GM23338 (cell line): ENCODE data around the gene PTPRC. TPM values are rescaled to one million over a fixed set of nuclear protein-coding genes. Genes with fewer than 3 reads are reported as not detected.

Experiments
- ATAC-seq: fragments of 200-7000 bp; cut with Tn5 transposase; 3 replicates; pipeline ENCODE4 v1.9.1; 2020
- DNase-seq: peaks from one replicate; pipeline ENCODE4 v3.0.0-alpha.2; 2015; ENCODE audit warnings: low spot score
- H2AFZ ChIP-seq: fragments of 200-600 bp; sonication (generic); 2 replicates; pipeline ENCODE4 v1.8.0; 2016; ENCODE audit warnings: antibody characterized with exemption, mild to moderate bottlenecking, moderate library complexity
- H3F3A ChIP-seq: fragments of 200-600 bp; sonication (generic); replicated peaks from 2 replicates; pipeline ENCODE4 v1.8.0; 2017; ENCODE audit warnings: antibody characterized with exemption, mixed run types, low read depth
- H3K27ac ChIP-seq: fragments of 200-600 bp; sonication (generic); 2 replicates; pipeline ENCODE4 v1.6.1; 2016; ENCODE audit warnings: low read depth
- H3K27me3 ChIP-seq: fragments of 200-600 bp; sonication (generic); 2 replicates; pipeline ENCODE4 v1.8.0; 2016; ENCODE audit warnings: mild to moderate bottlenecking, mixed run types, moderate library complexity; ENCODE audit not compliant: insufficient read depth
- H3K36me3 ChIP-seq: fragments of 200-600 bp; sonication (generic); 2 replicates; pipeline ENCODE4 v1.8.0; 2016; ENCODE audit warnings: mild to moderate bottlenecking; ENCODE audit not compliant: insufficient read depth
- H3K4me1 ChIP-seq: fragments of 200-600 bp; sonication (generic); 2 replicates; pipeline ENCODE4 v1.8.0; 2016; ENCODE audit warnings: mild to moderate bottlenecking, moderate library complexity; ENCODE audit not compliant: insufficient read depth
- H3K4me2 ChIP-seq: fragments of 200-600 bp; sonication (generic); 2 replicates; pipeline ENCODE4 v1.7.1; 2017; ENCODE audit warnings: mixed run types
- H3K4me3 ChIP-seq: fragments of 200-600 bp; sonication (generic); 2 replicates; pipeline ENCODE4 v1.6.1; 2016; ENCODE audit warnings: mixed run types
- H3K79me2 ChIP-seq: fragments of 200-600 bp; sonication (generic); replicated peaks from 2 replicates; pipeline ENCODE4 v1.8.0; 2017; ENCODE audit warnings: mild to moderate bottlenecking; ENCODE audit not compliant: insufficient read depth
- H3K9me2 ChIP-seq: fragments of 200-600 bp; sonication (generic); 2 replicates; pipeline ENCODE4 v1.8.0; 2017; ENCODE audit not compliant: insufficient read depth
- H4K20me1 ChIP-seq: fragments of 200-600 bp; sonication (generic); replicated peaks from 2 replicates; pipeline ENCODE4 v1.8.0; 2017; ENCODE audit warnings: mild to moderate bottlenecking; ENCODE audit not compliant: insufficient read depth
- H3K27ac Mint-ChIP-seq: 2 replicates; pipeline ENCODE4 v1.8.0; 2020; ENCODE audit warnings: inconsistent platforms, mild to moderate bottlenecking, moderate library complexity, mixed read lengths
- H3K27me3 Mint-ChIP-seq: 3 replicates; pipeline ENCODE4 v1.8.0; 2022; ENCODE audit warnings: low read depth, mild to moderate bottlenecking, moderate library complexity, mixed read lengths, inconsistent platforms; ENCODE audit not compliant: insufficient read depth, poor library complexity
- H3K36me3 Mint-ChIP-seq: 3 replicates; pipeline ENCODE4 v1.8.0; 2021; ENCODE audit warnings: low read depth, mild to moderate bottlenecking, inconsistent platforms, moderate library complexity, mixed read lengths
- H3K4me1 Mint-ChIP-seq: 3 replicates; pipeline ENCODE4 v1.8.0; 2020; ENCODE audit warnings: mild to moderate bottlenecking, inconsistent platforms, mixed read lengths
- H3K4me3 Mint-ChIP-seq: 3 replicates; pipeline ENCODE4 v1.8.0; 2021; ENCODE audit warnings: moderate library complexity, mild to moderate bottlenecking, inconsistent platforms, mixed read lengths
- H3K9me3 Mint-ChIP-seq: 3 replicates; pipeline ENCODE4 v1.8.0; 2020; ENCODE audit warnings: moderate library complexity, mild to moderate bottlenecking, inconsistent platforms, mixed read lengths
- CREB1 ChIP-seq: fragments of 250-450 bp; sonication (Bioruptor Pico); IDR thresholded peaks from 2 replicates; pipeline ENCODE4 v1.5.0; 2020; ENCODE audit warnings: low read depth, mild to moderate bottlenecking, moderate library complexity
- EZH2 ChIP-seq: fragments of 200-600 bp; sonication (generic); IDR thresholded peaks from one replicate; pipeline ENCODE4 v1.8.0; 2017; ENCODE audit warnings: antibody characterized with exemption, mild to moderate bottlenecking, low read depth; ENCODE audit not compliant: unreplicated experiment
- JUNB ChIP-seq: IDR thresholded peaks from one replicate; pipeline ENCODE4 v1.6.1; 2016; ENCODE audit warnings: antibody characterized with exemption; ENCODE audit not compliant: unreplicated experiment
- NANOG ChIP-seq: IDR thresholded peaks from 2 replicates; pipeline ENCODE4 v1.6.1; 2016; ENCODE audit warnings: antibody characterized with exemption, borderline replicate concordance
- POLR2AphosphoS5 ChIP-seq: IDR thresholded peaks from 2 replicates; pipeline ENCODE4 v1.6.1; 2016; ENCODE audit warnings: antibody characterized with exemption, low read depth
- ZNF331 ChIP-seq: fragments of 250-450 bp; sonication (Bioruptor Pico); IDR thresholded peaks from 2 replicates; pipeline ENCODE4 v1.5.0; 2020; ENCODE audit warnings: low read depth, mild to moderate bottlenecking, moderate library complexity
- polyA plus RNA-seq: library from polyadenylated mRNA; unstranded; fragments of >200 nt; fragmentation: Nextera tagmentation; extraction: Ambion mirVana; gene quantifications from 2 replicates; pipeline ENCODE4 v1.2.1, GENCODE V29; 2016
- total RNA-seq: library from RNA; depleted of rRNA; stranded (reverse); fragments of >200 nt; shearing (Covaris generic); gene quantifications from 2 replicates; pipeline ENCODE4 v1.2.3, GENCODE V29; 2014
- TF ChIP-seq, protein P1 (sequence below): IDR thresholded peaks from 2 replicates; pipeline ENCODE4 v1.6.1; 2016; ENCODE audit warnings: antibody characterized with exemption
- TF ChIP-seq, protein P2 (sequence below), 2 experiments: fragments of 200-600 bp in 1 of 2; sonication (generic) in 1 of 2; conservative IDR thresholded peaks; 2 replicates each; pipeline versions ENCODE4 v1.5.1 to v1.6.1; 2016 to 2017; ENCODE audit warnings: antibody characterized with exemption in 2 of 2, low read depth in 2 of 2, mild to moderate bottlenecking in 2 of 2, moderate library complexity in 1 of 2
- TF ChIP-seq, protein P3 (sequence below): IDR thresholded peaks from one replicate; pipeline ENCODE4 v1.6.1; 2018; ENCODE audit warnings: antibody characterized with exemption; ENCODE audit not compliant: unreplicated experiment
- TF ChIP-seq, protein P4 (sequence below): fragments of 250-450 bp; sonication (Bioruptor Pico); IDR thresholded peaks from 2 replicates; pipeline ENCODE4 v1.5.0; 2020; ENCODE audit warnings: mild to moderate bottlenecking, moderate library complexity

PTPRC gene
- total and polyA plus RNA-seq, 2 experiments from 2014 or later = 0.10 to 0.52 TPM

DNA sequence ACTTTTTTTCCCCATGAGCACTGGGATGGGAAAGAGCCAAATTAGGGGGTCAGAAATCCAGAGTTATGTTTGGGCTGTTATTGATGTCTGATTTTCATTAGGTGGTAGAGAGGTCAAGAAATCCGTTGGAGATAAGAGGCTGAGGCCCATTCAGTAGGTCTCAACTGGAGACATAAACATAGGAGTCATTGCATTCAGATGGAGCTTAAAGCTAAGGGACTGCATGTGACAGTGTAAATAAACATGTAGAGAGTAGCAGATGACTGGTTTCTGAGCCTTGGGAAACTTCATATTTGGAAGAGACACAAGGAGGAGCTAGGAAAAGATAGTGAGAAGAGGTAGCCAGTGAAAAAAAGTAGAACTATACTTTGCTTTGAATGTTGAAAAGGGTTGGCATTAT, 11.7 kb downstream of the PTPRC start:
- no peak overlapping the region for H2AFZ ChIP-seq
- Mint-ChIP-seq H3K27ac (no peak overlapping the region), H3K4me3 (no peak overlapping the region), H3K4me1 (peaks cover 14% of the 10 kb centered on the region; the same call in 2 of the 3 replicates), H3K36me3 (no peaks in the 10 kb centered on the region), H3K27me3 (peaks cover 3% of the 10 kb centered on the region), H3K9me3 (no peaks in the 10 kb centered on the region; the same call in 2 of the 3 replicates)
- H3F3A ChIP-seq = no peaks in the 10 kb centered on the region
- TF ChIP-seq, protein P1, sequence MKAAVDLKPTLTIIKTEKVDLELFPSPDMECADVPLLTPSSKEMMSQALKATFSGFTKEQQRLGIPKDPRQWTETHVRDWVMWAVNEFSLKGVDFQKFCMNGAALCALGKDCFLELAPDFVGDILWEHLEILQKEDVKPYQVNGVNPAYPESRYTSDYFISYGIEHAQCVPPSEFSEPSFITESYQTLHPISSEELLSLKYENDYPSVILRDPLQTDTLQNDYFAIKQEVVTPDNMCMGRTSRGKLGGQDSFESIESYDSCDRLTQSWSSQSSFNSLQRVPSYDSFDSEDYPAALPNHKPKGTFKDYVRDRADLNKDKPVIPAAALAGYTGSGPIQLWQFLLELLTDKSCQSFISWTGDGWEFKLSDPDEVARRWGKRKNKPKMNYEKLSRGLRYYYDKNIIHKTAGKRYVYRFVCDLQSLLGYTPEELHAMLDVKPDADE = no peak
- TF ChIP-seq CREB1 (CRISPR knock-in tag) = no peak
- no peak for TF ChIP-seq JUNB
- TF ChIP-seq, protein P2, sequence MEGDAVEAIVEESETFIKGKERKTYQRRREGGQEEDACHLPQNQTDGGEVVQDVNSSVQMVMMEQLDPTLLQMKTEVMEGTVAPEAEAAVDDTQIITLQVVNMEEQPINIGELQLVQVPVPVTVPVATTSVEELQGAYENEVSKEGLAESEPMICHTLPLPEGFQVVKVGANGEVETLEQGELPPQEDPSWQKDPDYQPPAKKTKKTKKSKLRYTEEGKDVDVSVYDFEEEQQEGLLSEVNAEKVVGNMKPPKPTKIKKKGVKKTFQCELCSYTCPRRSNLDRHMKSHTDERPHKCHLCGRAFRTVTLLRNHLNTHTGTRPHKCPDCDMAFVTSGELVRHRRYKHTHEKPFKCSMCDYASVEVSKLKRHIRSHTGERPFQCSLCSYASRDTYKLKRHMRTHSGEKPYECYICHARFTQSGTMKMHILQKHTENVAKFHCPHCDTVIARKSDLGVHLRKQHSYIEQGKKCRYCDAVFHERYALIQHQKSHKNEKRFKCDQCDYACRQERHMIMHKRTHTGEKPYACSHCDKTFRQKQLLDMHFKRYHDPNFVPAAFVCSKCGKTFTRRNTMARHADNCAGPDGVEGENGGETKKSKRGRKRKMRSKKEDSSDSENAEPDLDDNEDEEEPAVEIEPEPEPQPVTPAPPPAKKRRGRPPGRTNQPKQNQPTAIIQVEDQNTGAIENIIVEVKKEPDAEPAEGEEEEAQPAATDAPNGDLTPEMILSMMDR (conservative IDR thresholded peaks at IDR 0.05; ENCODE audit: low read depth in 2 of 2) = no peak
- TF ChIP-seq, protein P3, sequence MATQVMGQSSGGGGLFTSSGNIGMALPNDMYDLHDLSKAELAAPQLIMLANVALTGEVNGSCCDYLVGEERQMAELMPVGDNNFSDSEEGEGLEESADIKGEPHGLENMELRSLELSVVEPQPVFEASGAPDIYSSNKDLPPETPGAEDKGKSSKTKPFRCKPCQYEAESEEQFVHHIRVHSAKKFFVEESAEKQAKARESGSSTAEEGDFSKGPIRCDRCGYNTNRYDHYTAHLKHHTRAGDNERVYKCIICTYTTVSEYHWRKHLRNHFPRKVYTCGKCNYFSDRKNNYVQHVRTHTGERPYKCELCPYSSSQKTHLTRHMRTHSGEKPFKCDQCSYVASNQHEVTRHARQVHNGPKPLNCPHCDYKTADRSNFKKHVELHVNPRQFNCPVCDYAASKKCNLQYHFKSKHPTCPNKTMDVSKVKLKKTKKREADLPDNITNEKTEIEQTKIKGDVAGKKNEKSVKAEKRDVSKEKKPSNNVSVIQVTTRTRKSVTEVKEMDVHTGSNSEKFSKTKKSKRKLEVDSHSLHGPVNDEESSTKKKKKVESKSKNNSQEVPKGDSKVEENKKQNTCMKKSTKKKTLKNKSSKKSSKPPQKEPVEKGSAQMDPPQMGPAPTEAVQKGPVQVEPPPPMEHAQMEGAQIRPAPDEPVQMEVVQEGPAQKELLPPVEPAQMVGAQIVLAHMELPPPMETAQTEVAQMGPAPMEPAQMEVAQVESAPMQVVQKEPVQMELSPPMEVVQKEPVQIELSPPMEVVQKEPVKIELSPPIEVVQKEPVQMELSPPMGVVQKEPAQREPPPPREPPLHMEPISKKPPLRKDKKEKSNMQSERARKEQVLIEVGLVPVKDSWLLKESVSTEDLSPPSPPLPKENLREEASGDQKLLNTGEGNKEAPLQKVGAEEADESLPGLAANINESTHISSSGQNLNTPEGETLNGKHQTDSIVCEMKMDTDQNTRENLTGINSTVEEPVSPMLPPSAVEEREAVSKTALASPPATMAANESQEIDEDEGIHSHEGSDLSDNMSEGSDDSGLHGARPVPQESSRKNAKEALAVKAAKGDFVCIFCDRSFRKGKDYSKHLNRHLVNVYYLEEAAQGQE = no peak
- TF ChIP-seq NANOG = no peak
- no peak for TF ChIP-seq ZNF331 (CRISPR knock-in tag)
- TF ChIP-seq, protein P4, sequence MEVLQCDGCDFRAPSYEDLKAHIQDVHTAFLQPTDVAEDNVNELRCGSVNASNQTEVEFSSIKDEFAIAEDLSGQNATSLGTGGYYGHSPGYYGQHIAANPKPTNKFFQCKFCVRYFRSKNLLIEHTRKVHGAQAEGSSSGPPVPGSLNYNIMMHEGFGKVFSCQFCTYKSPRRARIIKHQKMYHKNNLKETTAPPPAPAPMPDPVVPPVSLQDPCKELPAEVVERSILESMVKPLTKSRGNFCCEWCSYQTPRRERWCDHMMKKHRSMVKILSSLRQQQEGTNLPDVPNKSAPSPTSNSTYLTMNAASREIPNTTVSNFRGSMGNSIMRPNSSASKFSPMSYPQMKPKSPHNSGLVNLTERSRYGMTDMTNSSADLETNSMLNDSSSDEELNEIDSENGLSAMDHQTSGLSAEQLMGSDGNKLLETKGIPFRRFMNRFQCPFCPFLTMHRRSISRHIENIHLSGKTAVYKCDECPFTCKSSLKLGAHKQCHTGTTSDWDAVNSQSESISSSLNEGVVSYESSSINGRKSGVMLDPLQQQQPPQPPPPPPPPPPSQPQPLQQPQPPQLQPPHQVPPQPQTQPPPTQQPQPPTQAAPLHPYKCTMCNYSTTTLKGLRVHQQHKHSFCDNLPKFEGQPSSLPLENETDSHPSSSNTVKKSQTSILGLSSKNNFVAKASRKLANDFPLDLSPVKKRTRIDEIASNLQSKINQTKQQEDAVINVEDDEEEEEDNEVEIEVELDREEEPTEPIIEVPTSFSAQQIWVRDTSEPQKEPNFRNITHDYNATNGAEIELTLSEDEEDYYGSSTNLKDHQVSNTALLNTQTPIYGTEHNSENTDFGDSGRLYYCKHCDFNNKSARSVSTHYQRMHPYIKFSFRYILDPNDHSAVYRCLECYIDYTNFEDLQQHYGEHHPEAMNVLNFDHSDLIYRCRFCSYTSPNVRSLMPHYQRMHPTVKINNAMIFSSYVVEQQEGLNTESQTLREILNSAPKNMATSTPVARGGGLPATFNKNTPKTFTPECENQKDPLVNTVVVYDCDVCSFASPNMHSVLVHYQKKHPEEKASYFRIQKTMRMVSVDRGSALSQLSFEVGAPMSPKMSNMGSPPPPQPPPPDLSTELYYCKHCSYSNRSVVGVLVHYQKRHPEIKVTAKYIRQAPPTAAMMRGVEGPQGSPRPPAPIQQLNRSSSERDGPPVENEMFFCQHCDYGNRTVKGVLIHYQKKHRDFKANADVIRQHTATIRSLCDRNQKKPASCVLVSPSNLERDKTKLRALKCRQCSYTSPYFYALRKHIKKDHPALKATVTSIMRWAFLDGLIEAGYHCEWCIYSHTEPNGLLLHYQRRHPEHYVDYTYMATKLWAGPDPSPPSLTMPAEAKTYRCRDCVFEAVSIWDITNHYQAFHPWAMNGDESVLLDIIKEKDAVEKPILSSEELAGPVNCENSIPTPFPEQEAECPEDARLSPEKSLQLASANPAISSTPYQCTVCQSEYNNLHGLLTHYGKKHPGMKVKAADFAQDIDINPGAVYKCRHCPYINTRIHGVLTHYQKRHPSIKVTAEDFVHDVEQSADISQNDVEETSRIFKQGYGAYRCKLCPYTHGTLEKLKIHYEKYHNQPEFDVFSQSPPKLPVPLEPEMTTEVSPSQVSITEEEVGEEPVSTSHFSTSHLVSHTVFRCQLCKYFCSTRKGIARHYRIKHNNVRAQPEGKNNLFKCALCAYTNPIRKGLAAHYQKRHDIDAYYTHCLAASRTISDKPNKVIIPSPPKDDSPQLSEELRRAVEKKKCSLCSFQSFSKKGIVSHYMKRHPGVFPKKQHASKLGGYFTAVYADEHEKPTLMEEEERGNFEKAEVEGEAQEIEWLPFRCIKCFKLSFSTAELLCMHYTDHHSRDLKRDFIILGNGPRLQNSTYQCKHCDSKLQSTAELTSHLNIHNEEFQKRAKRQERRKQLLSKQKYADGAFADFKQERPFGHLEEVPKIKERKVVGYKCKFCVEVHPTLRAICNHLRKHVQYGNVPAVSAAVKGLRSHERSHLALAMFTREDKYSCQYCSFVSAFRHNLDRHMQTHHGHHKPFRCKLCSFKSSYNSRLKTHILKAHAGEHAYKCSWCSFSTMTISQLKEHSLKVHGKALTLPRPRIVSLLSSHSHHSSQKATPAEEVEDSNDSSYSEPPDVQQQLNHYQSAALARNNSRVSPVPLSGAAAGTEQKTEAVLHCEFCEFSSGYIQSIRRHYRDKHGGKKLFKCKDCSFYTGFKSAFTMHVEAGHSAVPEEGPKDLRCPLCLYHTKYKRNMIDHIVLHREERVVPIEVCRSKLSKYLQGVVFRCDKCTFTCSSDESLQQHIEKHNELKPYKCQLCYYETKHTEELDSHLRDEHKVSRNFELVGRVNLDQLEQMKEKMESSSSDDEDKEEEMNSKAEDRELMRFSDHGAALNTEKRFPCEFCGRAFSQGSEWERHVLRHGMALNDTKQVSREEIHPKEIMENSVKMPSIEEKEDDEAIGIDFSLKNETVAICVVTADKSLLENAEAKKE (CRISPR knock-in tag) = no peak
- TF ChIP-seq EZH2 = no peak
- TF ChIP-seq POLR2AphosphoS5 = no peak
- no peaks in the 10 kb centered on the region for H3K9me2 ChIP-seq
- no peak overlapping the region for H3K4me3 ChIP-seq
- DNase-seq (no peak), ATAC-seq (no peak)
- H3K27ac ChIP-seq = no peak overlapping the region
- H3K4me1 ChIP-seq = peaks cover 24% of the 10 kb centered on the region
- no peaks in the 10 kb centered on the region for H3K36me3 ChIP-seq
- no peaks in the 10 kb centered on the region for H4K20me1 ChIP-seq
- no peaks in the 10 kb centered on the region for H3K27me3 ChIP-seq
- H3K4me2 ChIP-seq = no peak overlapping the region
- H3K79me2 ChIP-seq = no peaks in the 10 kb centered on the region
